GM12892 (cell line): ENCODE results near the gene LYZ.
A peak's percentile ranks its signal among the peaks of the same experiment; 100 is the strongest.

Experiments
- DNase-seq: peaks from one replicate; pipeline ENCODE4 v3.0.0; 2011; ENCODE audit not compliant: insufficient read length
- FAIRE-seq: peaks from 2 replicates; lab custom pipeline; 2011; peaks lifted over from hg19 to GRCh38; lab: Jason Lieb, UNC
- POLR2A ChIP-seq: IDR thresholded peaks from 2 replicates; pipeline ENCODE4 v1.6.1; 2011; ENCODE audit warnings: low read depth, low read length, control low read depth
- POLR2AphosphoS5 ChIP-seq: IDR thresholded peaks from 2 replicates; pipeline ENCODE4 v1.6.1; 2011; ENCODE audit warnings: low read depth, low read length, control low read depth
- TAF1 ChIP-seq: IDR thresholded peaks from 2 replicates; pipeline ENCODE4 v1.6.1; 2011; ENCODE audit warnings: low read depth, mild to moderate bottlenecking, control low read depth, low read length, borderline replicate concordance

LYZ gene

DNA sequence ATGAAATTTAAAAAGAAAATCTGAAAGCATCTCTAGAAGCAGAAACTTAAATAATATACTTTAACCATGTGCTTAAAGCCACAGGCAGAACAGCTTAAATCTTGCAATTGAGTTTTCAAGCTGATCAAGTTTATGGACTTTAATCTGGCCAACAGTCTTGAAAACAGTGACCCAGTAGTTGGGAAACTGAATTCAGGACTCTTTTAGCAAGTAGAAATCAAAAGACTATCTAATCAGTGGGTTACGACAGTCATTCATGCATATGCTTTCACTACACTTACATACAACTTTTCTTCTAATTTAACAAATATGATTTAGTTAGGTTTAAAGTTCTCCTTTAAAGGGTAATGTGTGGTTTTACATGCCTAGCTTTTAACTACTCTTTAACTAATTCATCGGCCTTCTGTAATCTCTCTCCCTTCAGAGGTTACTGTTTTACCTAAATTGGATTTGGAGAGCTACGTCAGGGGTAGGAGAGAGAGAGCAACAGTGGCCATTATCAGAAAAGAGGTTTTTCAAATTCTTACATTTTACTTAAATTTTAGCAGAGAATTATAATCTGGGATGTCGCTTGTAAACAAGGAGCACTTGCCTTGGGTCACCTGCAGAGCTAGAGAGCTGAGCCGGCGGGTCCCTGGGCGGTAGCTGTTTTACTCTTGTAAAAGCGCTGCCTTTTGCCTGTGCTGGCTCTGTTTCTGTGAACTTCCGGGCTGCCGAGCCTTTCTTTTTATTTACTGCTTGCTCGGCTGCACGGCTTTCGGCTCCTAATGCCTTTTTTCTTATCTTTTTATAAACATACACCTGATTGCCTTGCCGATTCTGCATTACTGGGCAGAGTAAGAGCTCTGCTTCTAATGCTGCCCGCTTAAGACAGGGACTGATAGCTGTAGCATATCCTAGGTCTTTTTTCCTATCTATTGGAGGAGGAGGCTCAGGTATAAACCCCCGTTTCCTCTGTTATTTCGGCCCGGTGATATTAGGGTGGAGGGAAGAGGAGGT is 17.4 kb upstream of the LYZ start:
- DNase-seq (peak; percentile 25), FAIRE-seq (peak; percentile 78)
- peak; percentile 54; the same call in 1 of the 2 replicates for TF ChIP-seq POLR2A
- TF ChIP-seq POLR2AphosphoS5 = no peak

DNA sequence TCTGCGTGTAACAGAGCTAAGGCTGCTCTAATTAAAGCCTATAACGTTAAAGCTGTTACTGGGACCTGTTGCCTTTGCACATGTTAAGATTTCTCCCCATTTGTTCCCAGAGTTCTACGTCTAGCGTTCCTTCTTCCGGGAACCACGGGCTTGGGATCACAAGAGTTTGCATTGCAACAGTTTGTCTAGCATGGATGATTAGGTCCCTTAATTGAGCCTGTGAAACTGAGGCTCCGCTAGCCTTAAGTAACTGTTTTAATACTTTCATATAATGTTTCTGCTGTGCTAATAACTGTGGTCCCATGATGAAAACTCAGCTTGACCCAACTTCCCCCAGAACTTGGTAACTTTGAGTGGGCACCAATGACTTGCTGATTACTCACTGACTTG is 16.7 kb upstream of the LYZ start:
- TF ChIP-seq POLR2AphosphoS5 = no peak
- TF ChIP-seq TAF1 = no peak
- TF ChIP-seq POLR2A = no peak
- FAIRE-seq (no peak), DNase-seq (no peak)

DNA sequence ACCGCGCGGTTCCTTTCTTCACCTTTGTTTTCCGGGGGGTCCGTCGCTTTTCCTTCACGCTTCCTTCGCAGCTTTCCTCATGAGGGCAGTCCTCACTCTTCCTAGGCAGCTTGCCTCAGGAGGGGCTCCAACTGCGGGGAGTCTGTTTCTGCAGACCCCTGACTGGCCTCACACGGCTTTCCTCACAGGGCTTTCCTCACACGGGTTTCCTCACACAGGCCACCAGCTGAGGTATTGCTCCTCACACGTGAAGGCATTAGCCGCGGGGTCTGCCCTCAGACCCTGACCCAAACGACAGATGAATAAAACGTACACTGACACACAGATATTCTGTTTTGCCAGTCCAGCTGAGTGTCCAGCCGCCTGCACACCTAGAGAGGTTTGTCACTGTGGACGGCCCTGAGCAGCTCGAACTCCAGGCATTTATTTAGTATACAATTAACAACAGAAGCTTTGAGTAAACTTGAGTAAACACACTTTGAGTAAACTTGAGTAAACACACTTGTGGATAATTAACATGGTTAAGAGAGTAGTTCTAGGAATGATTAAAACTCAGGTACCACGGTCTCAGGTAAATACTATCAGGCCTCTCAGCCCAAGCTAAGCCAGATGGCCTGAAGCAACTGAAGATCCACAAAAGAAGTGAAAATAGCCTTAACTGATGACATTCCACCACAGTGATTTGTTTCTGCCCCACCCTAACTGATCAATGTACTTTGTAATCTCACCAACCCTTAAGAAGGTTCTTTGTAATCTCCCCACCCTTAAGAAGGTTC is 16.1 kb upstream of the LYZ start:
- FAIRE-seq (no peak), DNase-seq (no peak)
- no peak for TF ChIP-seq POLR2AphosphoS5

DNA sequence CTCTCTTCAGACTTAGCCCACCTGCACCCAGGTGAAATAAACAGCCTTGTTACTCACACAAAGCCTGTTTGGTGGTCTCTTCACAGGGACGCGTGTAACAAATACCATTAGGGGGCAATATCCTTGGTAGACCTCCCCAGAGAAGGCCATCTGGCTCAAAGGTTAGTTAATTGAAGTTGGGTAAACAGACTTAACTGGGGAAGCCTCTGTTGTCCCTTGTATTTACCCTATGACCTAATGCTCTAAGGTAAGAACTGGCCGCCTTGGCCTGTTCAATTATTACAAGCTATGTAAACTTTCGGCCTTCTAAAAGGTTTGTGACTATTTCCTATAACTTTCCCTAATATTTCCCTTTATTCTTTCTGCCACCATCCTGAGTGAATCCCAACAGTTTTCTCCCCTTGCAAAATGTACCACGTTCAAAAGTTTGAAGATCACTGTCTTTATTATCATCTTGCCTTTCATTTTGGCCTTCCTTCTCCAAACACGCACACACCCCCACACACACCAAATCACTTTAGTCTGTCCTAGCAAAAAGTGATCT is 15.3 kb upstream of the LYZ start:
- no peak for FAIRE-seq
- TF ChIP-seq TAF1 (no peak), POLR2A (no peak), POLR2AphosphoS5 (no peak)
- no peak for DNase-seq

DNA sequence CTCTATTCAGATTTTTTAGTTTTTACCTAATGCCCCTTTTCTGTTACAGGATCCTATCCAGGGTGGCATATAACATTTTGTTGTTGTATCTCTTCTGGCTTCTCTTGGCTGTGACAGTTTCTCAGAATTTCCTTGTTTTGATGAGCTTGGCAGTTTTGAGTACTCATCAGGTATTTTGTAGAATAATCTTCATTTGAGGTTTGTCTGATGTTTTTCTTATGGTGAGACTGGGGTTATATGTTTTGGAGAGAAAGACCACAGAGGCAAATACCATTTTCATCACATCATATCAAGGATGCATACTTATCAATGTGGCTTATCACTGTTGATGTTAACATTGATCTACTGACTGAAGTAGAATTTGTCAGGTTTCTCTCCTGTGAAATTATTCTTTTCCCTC is 14.0 kb upstream of the LYZ start:
- TF ChIP-seq POLR2A = no peak
- TF ChIP-seq POLR2AphosphoS5 = no peak
- no peak for TF ChIP-seq TAF1
- DNase-seq (no peak), FAIRE-seq (no peak)

DNA sequence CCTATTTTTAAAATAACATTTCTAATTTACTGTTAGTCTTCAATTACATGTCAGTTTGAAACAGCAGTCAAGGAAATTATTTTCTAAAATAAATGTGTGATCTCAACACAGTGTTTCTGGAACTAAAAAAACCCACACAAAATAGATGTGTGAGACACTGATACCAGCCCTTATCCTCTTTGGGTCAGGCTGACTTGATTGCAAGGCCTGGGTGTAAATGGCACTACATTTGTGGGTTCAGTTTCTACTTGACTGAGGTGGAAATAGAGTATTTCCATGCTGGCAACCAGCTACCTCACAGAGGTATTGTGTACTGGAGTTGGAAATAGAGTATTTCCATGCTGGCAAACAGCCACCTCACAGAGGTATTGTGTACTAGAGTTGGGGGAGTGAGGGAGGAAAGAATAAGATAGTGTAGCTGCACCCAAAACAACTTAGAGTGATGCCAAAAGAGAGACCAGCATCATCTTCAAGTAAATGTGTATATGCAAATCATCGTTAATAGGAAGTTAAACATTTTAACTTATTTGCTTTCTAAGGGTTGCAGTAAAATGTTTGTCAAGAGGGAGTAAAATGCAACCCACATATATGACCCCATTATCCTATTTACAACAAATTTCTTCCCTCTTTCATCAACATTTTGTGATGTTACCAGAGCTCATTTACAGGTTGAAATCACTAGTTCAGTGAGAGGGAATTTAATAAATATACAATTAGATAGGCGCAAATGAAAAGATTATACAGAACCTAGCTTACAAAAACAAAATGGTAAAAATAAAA is 10.7 kb upstream of the LYZ start:
- no peak for DNase-seq
- no peak for TF ChIP-seq POLR2A
- TF ChIP-seq POLR2AphosphoS5 = no peak
- no peak for TF ChIP-seq TAF1
- no peak for FAIRE-seq

DNA sequence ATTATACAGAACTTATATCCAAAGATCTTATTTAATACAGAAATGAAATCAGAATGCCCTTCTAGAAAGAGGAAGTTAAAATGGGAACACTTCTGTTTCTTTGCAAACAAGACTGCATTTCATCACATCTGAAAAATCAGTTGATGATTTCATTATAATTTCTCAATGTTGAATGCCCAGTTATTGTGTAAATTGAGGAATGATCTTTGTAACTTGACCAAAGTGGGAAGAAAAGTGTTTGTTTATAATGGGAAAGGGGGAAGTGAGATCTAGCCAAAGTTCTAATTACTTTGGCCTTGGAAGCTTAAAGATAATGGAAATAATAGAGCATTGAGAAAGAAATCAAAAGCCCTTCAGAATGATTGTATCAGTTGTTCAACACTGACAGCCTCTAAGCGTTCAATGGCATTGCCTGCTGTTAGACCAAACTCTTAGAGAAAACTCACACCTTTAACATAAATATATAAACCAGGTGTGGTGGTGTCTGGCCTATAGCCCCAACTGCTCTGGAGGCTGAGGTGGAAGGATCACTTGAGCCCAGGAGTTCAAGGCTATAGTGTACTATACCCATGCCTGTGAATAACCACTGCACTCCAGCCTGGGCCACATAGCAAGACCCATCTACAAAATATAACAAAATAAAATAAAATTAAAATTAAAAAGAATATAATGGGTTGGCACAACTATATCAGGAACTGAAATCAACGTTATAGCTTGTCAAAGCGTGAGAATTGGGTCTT is 9.9 kb upstream of the LYZ start:
- no peak for TF ChIP-seq POLR2A
- TF ChIP-seq TAF1 = no peak
- no peak for TF ChIP-seq POLR2AphosphoS5
- DNase-seq (no peak), FAIRE-seq (no peak)

DNA sequence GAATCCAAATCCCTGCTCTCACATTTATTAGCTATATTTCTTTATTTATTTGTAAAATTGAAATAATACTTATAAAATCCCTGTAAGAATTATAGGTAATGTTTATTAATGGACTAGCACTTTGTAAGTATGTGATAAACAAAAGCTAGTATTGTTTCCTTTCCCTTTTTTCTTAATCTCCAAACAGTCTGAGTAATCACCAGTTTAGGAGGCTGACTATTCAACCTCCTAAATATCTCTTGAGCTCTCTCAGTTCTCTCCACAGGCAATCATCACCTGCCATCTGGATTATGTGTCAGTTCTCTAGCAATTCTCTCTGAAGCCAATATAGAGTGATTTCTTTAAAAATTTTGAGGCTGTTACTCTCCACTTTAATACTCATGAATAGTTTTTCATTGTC is 9.2 kb upstream of the LYZ start:
- DNase-seq (no peak), FAIRE-seq (no peak)
- no peak for TF ChIP-seq TAF1
- TF ChIP-seq POLR2A = no peak
- no peak for TF ChIP-seq POLR2AphosphoS5

DNA sequence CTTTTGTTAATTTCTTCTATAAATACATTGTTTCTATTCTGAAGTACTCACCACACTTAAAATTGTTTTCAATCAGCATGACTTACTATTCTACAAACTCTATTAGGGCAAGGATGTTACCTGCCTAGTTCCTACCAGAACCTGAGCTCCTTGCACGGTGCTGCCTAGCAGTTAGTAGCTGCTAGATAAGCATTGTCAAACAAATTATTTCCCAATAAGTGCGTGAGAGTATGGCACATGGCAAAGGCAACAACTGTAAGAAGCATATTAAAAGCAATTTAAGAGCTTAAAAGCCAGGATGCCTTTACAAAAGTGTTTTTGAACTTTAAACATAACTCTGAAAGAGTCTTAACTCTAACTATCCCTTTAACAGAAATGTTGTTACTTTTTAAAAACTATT is 8.2 kb upstream of the LYZ start:
- DNase-seq (no peak), FAIRE-seq (no peak)
- no peak for TF ChIP-seq TAF1
- TF ChIP-seq POLR2A = no peak
- no peak for TF ChIP-seq POLR2AphosphoS5

DNA sequence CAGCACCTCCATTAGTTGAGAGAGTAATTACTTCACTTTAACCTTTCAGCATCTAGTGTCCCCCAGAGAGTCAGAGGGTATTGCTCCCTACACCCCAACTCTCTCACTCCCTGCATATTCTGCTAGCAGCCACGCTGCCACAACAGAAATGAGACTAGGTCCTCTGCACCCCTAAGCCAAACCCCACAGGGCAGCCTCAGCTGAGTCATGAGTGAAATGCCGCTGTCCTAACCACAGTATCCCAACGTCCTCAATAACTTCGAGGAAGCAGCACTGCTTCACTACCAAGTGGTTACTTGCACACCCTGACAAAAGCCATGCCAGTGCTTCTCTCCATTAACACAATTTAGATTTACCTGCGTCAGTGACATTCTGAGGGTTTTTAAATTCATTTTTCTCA is 6.9 kb upstream of the LYZ start:
- DNase-seq (no peak), FAIRE-seq (no peak)
- TF ChIP-seq POLR2A = no peak
- TF ChIP-seq POLR2AphosphoS5 = no peak
- no peak for TF ChIP-seq TAF1

DNA sequence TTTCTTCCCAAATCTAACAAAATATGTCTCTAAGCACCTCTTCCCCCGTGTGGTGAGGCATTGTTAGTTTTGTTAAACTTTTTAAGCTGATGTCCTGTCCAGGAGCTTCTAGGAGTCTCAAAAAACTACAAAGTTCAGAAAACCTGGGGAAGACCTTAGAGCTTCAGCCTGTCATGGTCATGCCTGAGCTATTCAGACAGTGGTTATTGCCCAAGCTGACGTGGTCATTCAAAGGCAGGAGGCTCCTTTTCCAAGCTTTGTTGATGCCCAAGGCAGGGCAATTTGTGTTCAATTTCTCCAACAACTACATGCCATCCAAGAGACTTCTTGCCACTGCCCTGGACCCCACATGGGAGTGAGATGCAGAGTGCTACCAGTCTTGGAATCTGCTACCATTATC is 5.8 kb upstream of the LYZ start:
- TF ChIP-seq POLR2A = no peak
- no peak for TF ChIP-seq POLR2AphosphoS5
- no peak for TF ChIP-seq TAF1
- FAIRE-seq (peak; percentile 33), DNase-seq (no peak)
